Pulmonary artery endothelial cell (primary cell): Measurements from ENCODE around the gene VARS1. TPM values are rescaled to one million over a fixed set of nuclear protein-coding genes. Genes with fewer than 3 reads are reported as not detected.

Experiments used
- DNase-seq: peaks from one replicate; pipeline ENCODE4 v3.0.0-alpha.2; 2011; ENCODE audit warnings: low read depth, low spot score
- total RNA-seq: library from RNA; depleted of rRNA; stranded (reverse); fragments of >200 nt; gene quantifications from 2 replicates; pipeline ENCODE4 v1.2.3, GENCODE V29; 2014

The VARS1 gene
- total RNA-seq, 1 donor from 2014 or later = 74.0 TPM

- DNase-seq = no peak
These were observed 46.1 kb downstream of the VARS1 start for GRCh38 chr6:31749301-31750036.

Other genes starting within 250 kb of the VARS1 start
- 0.42 and 0.59 TPM in 2 replicates for gene ATP6V1G2, start 249.1 kb downstream of the VARS1 start, total RNA-seq
- gene NFKBIL1, start 248.1 kb downstream of the VARS1 start, total RNA-seq = 21.9 and 30.1 TPM in 2 replicates
- 0.07 TPM in 1 of 2 replicates, not detected in the other for gene LTA, start 223.5 kb downstream of the VARS1 start, total RNA-seq
- not detected in 2 replicates for gene TNF, start 220.2 kb downstream of the VARS1 start, total RNA-seq
- gene LTB, start 213.3 kb downstream of the VARS1 start, total RNA-seq = 1.6 and 2.2 TPM in 2 replicates
- 0.14 and 0.73 TPM in 2 replicates for gene LST1, start 209.5 kb downstream of the VARS1 start, total RNA-seq
- not detected in 2 replicates for gene NCR3, start 202.7 kb downstream of the VARS1 start, total RNA-seq
- gene AIF1, start 180.5 kb downstream of the VARS1 start, total RNA-seq = not detected in 2 replicates
- 33.6 and 36.4 TPM in 2 replicates for gene PRRC2A, start 175.0 kb downstream of the VARS1 start, total RNA-seq
- 110 and 116 TPM in 2 replicates for gene BAG6, start 143.1 kb downstream of the VARS1 start, total RNA-seq
- gene APOM, start 139.9 kb downstream of the VARS1 start, total RNA-seq = 0.40 and 0.46 TPM in 2 replicates
- 18.7 and 20.5 TPM in 2 replicates for gene C6orf47, start 135.0 kb downstream of the VARS1 start, total RNA-seq
- 12.1 and 12.5 TPM in 2 replicates for gene GPANK1, start 130.8 kb downstream of the VARS1 start, total RNA-seq
- 98.5 and 102 TPM in 2 replicates for gene CSNK2B, start 129.7 kb downstream of the VARS1 start, total RNA-seq
- gene LY6G5B, start 125.8 kb downstream of the VARS1 start, total RNA-seq = 1.5 and 1.9 TPM in 2 replicates
- gene LY6G5C, start 114.7 kb downstream of the VARS1 start, total RNA-seq = 0.86 and 0.88 TPM in 2 replicates
- 37.3 and 65.3 TPM in 2 replicates for gene ABHD16A, start 92.4 kb downstream of the VARS1 start, total RNA-seq
- not detected in 2 replicates for gene LY6G6F, start 88.9 kb downstream of the VARS1 start, total RNA-seq
- not detected in 2 replicates for gene LY6G6D, start 80.4 kb downstream of the VARS1 start, total RNA-seq
- not detected in 2 replicates for gene LY6G6C, start 74.0 kb downstream of the VARS1 start, total RNA-seq
- gene MPIG6B, start 72.4 kb downstream of the VARS1 start, total RNA-seq = not detected in 2 replicates
- gene DDAH2, start 66.5 kb downstream of the VARS1 start, total RNA-seq = 84.0 and 89.4 TPM in 2 replicates
- gene CLIC1, start 59.2 kb downstream of the VARS1 start, total RNA-seq = 860 and 926 TPM in 2 replicates
- gene MSH5, start 55.7 kb downstream of the VARS1 start, total RNA-seq = 6.1 and 6.7 TPM in 2 replicates
- gene SAPCD1, start 33.1 kb downstream of the VARS1 start, total RNA-seq = 0.78 and 0.92 TPM in 2 replicates
- gene VWA7, start 18.4 kb downstream of the VARS1 start, total RNA-seq = under 0.01 and 0.11 TPM in 2 replicates
- 45.8 and 55.3 TPM in 2 replicates for gene LSM2, start 11.2 kb upstream of the VARS1 start, total RNA-seq
- 0.53 and 1.9 TPM in 2 replicates for gene HSPA1L, start 19.5 kb upstream of the VARS1 start, total RNA-seq
- 33.6 and 431 TPM in 2 replicates for gene HSPA1A, start 19.8 kb upstream of the VARS1 start, total RNA-seq
- 48.7 and 575 TPM in 2 replicates for gene HSPA1B, start 32.0 kb upstream of the VARS1 start, total RNA-seq
- 54.3 and 71.7 TPM in 2 replicates for gene NEU1, start 67.1 kb upstream of the VARS1 start, total RNA-seq
- 0.07 TPM in 1 of 2 replicates, not detected in the other for gene SLC44A4, start 83.2 kb upstream of the VARS1 start, total RNA-seq
- gene EHMT2, start 101.9 kb upstream of the VARS1 start, total RNA-seq = 46.4 and 61.8 TPM in 2 replicates
- gene ZBTB12, start 106.3 kb upstream of the VARS1 start, total RNA-seq = 3.5 and 5.2 TPM in 2 replicates
- not detected in 2 replicates for gene C2, start 132.0 kb upstream of the VARS1 start, total RNA-seq
- 3.4 and 4.0 TPM in 2 replicates for gene CFB, start 150.3 kb upstream of the VARS1 start, total RNA-seq
- 110 and 121 TPM in 2 replicates for gene NELFE, start 163.2 kb upstream of the VARS1 start, total RNA-seq
- 42.9 and 49.6 TPM in 2 replicates for gene SKIC2, start 163.4 kb upstream of the VARS1 start, total RNA-seq
- 10.1 and 11.6 TPM in 2 replicates for gene DXO, start 176.4 kb upstream of the VARS1 start, total RNA-seq
- 0.46 and 1.3 TPM in 2 replicates for gene C4A, start 186.3 kb upstream of the VARS1 start, total RNA-seq
- gene C4B, start 219.0 kb upstream of the VARS1 start, total RNA-seq = 0.66 and 1.0 TPM in 2 replicates
- not detected in 2 replicates for gene CYP21A2, start 242.7 kb upstream of the VARS1 start, total RNA-seq